Thyroid gland (tissue), 4 donors: ENCODE data around the gene SF3B1.

Source experiments
- POLR2A ChIP-seq, 2 donors: fragments of 450-650 bp; IDR thresholded peaks; one replicate each; pipeline ENCODE4 v1.6.1; 2017; ENCODE audit warnings: antibody characterized with exemption in 2 of 2, mild to moderate bottlenecking in 2 of 2, moderate library complexity in 1 of 2
- TF ChIP-seq, protein P1 (sequence below), 6 experiments: fragments of 200-600 bp in 3 of 6; fragments of 450-650 bp in 3 of 6; sonication (generic) in 3 of 6; IDR thresholded peaks; one replicate each; pipeline ENCODE4 v1.5.1; 2016 to 2019; ENCODE audit warnings: antibody characterized with exemption in 6 of 6, mild to moderate bottlenecking in 2 of 6, inconsistent platforms in 1 of 6, moderate library complexity in 1 of 6

GRCh38 chr2:197391220-197391717 is 43.6 kb downstream of the SF3B1 start:
- no peak for TF ChIP-seq POLR2A (IDR thresholded peaks at IDR 0.05)
- TF ChIP-seq, protein P1, sequence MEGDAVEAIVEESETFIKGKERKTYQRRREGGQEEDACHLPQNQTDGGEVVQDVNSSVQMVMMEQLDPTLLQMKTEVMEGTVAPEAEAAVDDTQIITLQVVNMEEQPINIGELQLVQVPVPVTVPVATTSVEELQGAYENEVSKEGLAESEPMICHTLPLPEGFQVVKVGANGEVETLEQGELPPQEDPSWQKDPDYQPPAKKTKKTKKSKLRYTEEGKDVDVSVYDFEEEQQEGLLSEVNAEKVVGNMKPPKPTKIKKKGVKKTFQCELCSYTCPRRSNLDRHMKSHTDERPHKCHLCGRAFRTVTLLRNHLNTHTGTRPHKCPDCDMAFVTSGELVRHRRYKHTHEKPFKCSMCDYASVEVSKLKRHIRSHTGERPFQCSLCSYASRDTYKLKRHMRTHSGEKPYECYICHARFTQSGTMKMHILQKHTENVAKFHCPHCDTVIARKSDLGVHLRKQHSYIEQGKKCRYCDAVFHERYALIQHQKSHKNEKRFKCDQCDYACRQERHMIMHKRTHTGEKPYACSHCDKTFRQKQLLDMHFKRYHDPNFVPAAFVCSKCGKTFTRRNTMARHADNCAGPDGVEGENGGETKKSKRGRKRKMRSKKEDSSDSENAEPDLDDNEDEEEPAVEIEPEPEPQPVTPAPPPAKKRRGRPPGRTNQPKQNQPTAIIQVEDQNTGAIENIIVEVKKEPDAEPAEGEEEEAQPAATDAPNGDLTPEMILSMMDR (IDR thresholded peaks at IDR 0.05): no peak
